ENCODE results near the gene TTC33.

DNA sequence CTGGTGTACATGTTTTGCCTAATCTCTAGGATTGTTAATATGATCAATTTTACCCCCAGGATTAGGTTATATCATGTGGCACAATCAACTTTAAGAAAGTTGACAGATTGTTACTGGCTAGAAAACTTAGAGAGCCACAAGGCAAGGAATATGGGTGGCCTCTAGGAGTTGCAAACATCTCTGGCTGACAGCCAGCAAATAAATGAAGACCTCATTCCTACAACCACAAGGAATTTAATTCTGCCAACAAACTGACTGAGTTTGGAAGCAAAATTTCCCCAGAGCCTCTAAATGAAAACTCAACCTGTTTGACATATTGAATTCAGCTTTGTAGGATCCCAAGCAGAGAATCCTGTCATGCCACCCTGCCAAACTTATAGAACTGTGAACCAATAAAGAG is 272.4 kb downstream of the TTC33 start:
- no peak for TF ChIP-seq POLR2AphosphoS5 (IDR thresholded peaks at IDR 0.05; ENCODE audit: low read depth, low read length)
- TF ChIP-seq, protein P1, sequence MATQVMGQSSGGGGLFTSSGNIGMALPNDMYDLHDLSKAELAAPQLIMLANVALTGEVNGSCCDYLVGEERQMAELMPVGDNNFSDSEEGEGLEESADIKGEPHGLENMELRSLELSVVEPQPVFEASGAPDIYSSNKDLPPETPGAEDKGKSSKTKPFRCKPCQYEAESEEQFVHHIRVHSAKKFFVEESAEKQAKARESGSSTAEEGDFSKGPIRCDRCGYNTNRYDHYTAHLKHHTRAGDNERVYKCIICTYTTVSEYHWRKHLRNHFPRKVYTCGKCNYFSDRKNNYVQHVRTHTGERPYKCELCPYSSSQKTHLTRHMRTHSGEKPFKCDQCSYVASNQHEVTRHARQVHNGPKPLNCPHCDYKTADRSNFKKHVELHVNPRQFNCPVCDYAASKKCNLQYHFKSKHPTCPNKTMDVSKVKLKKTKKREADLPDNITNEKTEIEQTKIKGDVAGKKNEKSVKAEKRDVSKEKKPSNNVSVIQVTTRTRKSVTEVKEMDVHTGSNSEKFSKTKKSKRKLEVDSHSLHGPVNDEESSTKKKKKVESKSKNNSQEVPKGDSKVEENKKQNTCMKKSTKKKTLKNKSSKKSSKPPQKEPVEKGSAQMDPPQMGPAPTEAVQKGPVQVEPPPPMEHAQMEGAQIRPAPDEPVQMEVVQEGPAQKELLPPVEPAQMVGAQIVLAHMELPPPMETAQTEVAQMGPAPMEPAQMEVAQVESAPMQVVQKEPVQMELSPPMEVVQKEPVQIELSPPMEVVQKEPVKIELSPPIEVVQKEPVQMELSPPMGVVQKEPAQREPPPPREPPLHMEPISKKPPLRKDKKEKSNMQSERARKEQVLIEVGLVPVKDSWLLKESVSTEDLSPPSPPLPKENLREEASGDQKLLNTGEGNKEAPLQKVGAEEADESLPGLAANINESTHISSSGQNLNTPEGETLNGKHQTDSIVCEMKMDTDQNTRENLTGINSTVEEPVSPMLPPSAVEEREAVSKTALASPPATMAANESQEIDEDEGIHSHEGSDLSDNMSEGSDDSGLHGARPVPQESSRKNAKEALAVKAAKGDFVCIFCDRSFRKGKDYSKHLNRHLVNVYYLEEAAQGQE (IDR thresholded peaks at IDR 0.05; ENCODE audit: insufficient read depth in 1 of 2, low read depth in 2 of 2, low read length in 2 of 2) = no peak
- no peak for TF ChIP-seq TAF1 (IDR thresholded peaks at IDR 0.05; ENCODE audit: borderline replicate concordance, insufficient read depth, low read length)
- TF ChIP-seq SIN3A (IDR thresholded peaks at IDR 0.05; ENCODE audit: borderline replicate concordance, insufficient read depth, low read length) = no peak
